Gastrocnemius medialis (tissue), 4 donors: ENCODE measurements around the gene SMC4. TPM values are rescaled to one million over a fixed set of nuclear protein-coding genes. Genes with fewer than 3 reads are reported as not detected.
"Not testable (repeated sequence)": the region's sequence is repeated elsewhere in the genome, so short reads cannot be mapped to it uniquely, and the experiment has no call there.

ENCODE experiments used
- ATAC-seq, 2 donors: fragments of 150-250 bp; one replicate each; pipeline ENCODE4 v1.9.1; 2016
- DNase-seq, 2 donors: peaks; one replicate each; pipeline ENCODE4 v3.0.0-alpha.2; 2019
- H3K27ac ChIP-seq, 4 donors: fragments of 200-600 bp; sonication (generic); 1 replicate in 1 of 4; 2 replicates in 3 of 4; pipeline ENCODE4 v1.5.1; 2016 to 2018; ENCODE audit warnings: mild to moderate bottlenecking in 2 of 4, moderate library complexity in 1 of 4
- H3K27me3 ChIP-seq, 3 donors: fragments of 200-600 bp; sonication (generic) in 2 of 3; 1 replicate in 1 of 3; 2 replicates in 2 of 3; pipeline versions ENCODE4 v1.5.1 to v1.6.0; 2016 to 2019; ENCODE audit warnings: mild to moderate bottlenecking in 1 of 3, moderate library complexity in 1 of 3
- H3K36me3 ChIP-seq, 2 donors: fragments of 200-600 bp; sonication (generic) in 1 of 2; one replicate each; pipeline ENCODE4 v1.5.1; 2017 to 2018
- H3K4me1 ChIP-seq, 2 donors: fragments of 200-600 bp; sonication (generic) in 1 of 2; one replicate each; pipeline ENCODE4 v1.5.1; 2016 to 2017; ENCODE audit warnings: mild to moderate bottlenecking in 2 of 2
- H3K4me3 ChIP-seq, 4 donors: fragments of 200-600 bp; sonication (generic) in 3 of 4; 1 replicate in 1 of 4; 2 replicates in 3 of 4; pipeline ENCODE4 v1.5.1; 2016 to 2019; ENCODE audit warnings: mild to moderate bottlenecking in 2 of 4
- H3K9me3 ChIP-seq, 3 donors: fragments of 200-600 bp; sonication (generic) in 2 of 3; 1 replicate in 1 of 3; 2 replicates in 2 of 3; pipeline ENCODE4 v1.5.1; 2016 to 2019
- CTCF ChIP-seq, 5 experiments: fragments of 450-650 bp in 3 of 5; fragments of 200-600 bp in 2 of 5; sonication (generic) in 2 of 5; IDR thresholded peaks in 4 of 5; conservative IDR thresholded peaks in 1 of 5; 1 replicate in 4 of 5; 2 replicates in 1 of 5; pipeline ENCODE4 v1.5.1; 2016 to 2019; ENCODE audit warnings: antibody characterized with exemption in 5 of 5, mild to moderate bottlenecking in 3 of 5, moderate library complexity in 3 of 5
- POLR2A ChIP-seq, 2 donors: fragments of 450-650 bp; IDR thresholded peaks; one replicate each; pipeline ENCODE4 v1.6.1; 2017; ENCODE audit warnings: antibody characterized with exemption in 2 of 2, mild to moderate bottlenecking in 2 of 2, moderate library complexity in 2 of 2
- in situ Hi-C, 4 donors: fragments of 200-750 bp; cut with MboI; loops; one replicate each; pipeline versions ENCODE4 v1.15.0 to v1.8.0; 2017; ENCODE audit warnings: low sequenced_read_pairs in 4 of 4
- intact Hi-C: fragments of 100-400 bp; cut with DNase I; formaldehyde crosslinking; loops from one replicate; pipeline ENCODE4 v1.15.1; 2023; ENCODE audit warnings: low total_unique reads
- total RNA-seq, 4 donors: library from RNA; depleted of rRNA; stranded (reverse); fragments of >200 nt; gene quantifications; one replicate each; pipeline versions ENCODE4 v1.1.0 to v1.2.3, GENCODE V29; 2016

The SMC4 gene
- total RNA-seq, result 10 to 100 TPM in 3 of 4 donors, 1 to 10 TPM in 1; 7.2 to 24.3 (median 14.7) TPM

GRCh38 chr3:160399125-160400029, at the start of gene SMC4, which contains the start of gene IFT80:
Gene SMC4 (plus strand): TSS chr3:160399650. CDS start chr3:160400827, 1,177 bp downstream.
Gene IFT80 (minus strand): TSS chr3:160399225. CDS start chr3:160384600, 14,625 bp downstream.
- H3K27me3 ChIP-seq, result no peaks in the 10 kb centered on the region
- intact Hi-C loops (loop anchor here (2.0 to 10.0 kb wide), 3 partner anchors 165 to 1597 kb away; partner anchors contain the start of genes KPNA4, MFSD1 and NMD3), in situ Hi-C loops (loop anchor here in 2 of 4 donors (10.0 to 25.0 kb wide), 2 partner anchors 362 to 585 kb away; no protein-coding TSS in a partner anchor)
- peak within 1 kb of the TSS; percentile 51 to 88 (median 80) for H3K4me3 ChIP-seq
- H3K9me3 ChIP-seq, result no peaks in the 10 kb centered on the region
- ATAC-seq (peak; percentile 98), DNase-seq (peak; percentile 91 to 94)
- H3K27ac ChIP-seq, result peak within 1 kb of the TSS; percentile 82 to 87 (median 86)
- no peak for TF ChIP-seq CTCF (IDR thresholded peaks at IDR 0.05 in 4 of 5, conservative IDR thresholded peaks at IDR 0.05 in 1 of 5)
- peak; percentile 45 to 75 for TF ChIP-seq POLR2A (IDR thresholded peaks at IDR 0.05)
- H3K36me3 ChIP-seq, result no peaks in the 10 kb centered on the region
- peaks cover 20 to 28% of the 10 kb centered on the region in 2 donors for H3K4me1 ChIP-seq

- Histone ChIP-seq H3K4me1 (no peaks in the 10 kb centered on the region), H3K9me3 (no peaks in the 10 kb centered on the region), H3K4me3 (no peak overlapping the region), H3K36me3 (no peaks in the 10 kb centered on the region), H3K27ac (no peak overlapping the region), H3K27me3 (no peaks in the 10 kb centered on the region)
- DNase-seq (no peak), ATAC-seq (no peak)
- TF ChIP-seq CTCF (IDR thresholded peaks at IDR 0.05 in 4 of 5, conservative IDR thresholded peaks at IDR 0.05 in 1 of 5) (no peak), POLR2A (IDR thresholded peaks at IDR 0.05) (no peak)
- intact Hi-C loops, result no loop called here
- in situ Hi-C loops, result no loop called here
These were observed 43.6 kb upstream of the SMC4 start for GRCh38 chr3:160355826-160356225.

- H3K9me3 ChIP-seq, ATAC-seq, H3K27me3 ChIP-seq, in situ Hi-C loops, DNase-seq, H3K36me3 ChIP-seq, H3K27ac ChIP-seq, H3K4me3 ChIP-seq, H3K4me1 ChIP-seq, intact Hi-C loops: not testable (repeated sequence)
These were observed 36.6 kb upstream of the SMC4 start for GRCh38 chr3:160362896-160363295.

GRCh38 chr3:160365869-160366522, 33.5 kb upstream of the SMC4 start:
- ATAC-seq, result no peak
- no peak for DNase-seq
- in situ Hi-C loops, result no loop called here
- Histone ChIP-seq H3K36me3 (no peaks in the 10 kb centered on the region), H3K4me3 (no peak overlapping the region), H3K4me1 (no peaks in the 10 kb centered on the region), H3K27ac (no peak overlapping the region), H3K9me3 (no peaks in the 10 kb centered on the region), H3K27me3 (no peaks in the 10 kb centered on the region)
- TF ChIP-seq CTCF (IDR thresholded peaks at IDR 0.05 in 4 of 5, conservative IDR thresholded peaks at IDR 0.05 in 1 of 5) (no peak), POLR2A (IDR thresholded peaks at IDR 0.05) (no peak)
- intact Hi-C loops, result no loop called here

- Histone ChIP-seq H3K9me3 (no peaks in the 10 kb centered on the region), H3K4me1 (no peaks in the 10 kb centered on the region), H3K27ac (no peak overlapping the region), H3K36me3 (no peaks in the 10 kb centered on the region), H3K4me3 (no peak overlapping the region), H3K27me3 (no peaks in the 10 kb centered on the region)
- ATAC-seq, result no peak
- DNase-seq, result no peak
- in situ Hi-C loops (no loop called here), intact Hi-C loops (no loop called here)
- no peak for TF ChIP-seq POLR2A (IDR thresholded peaks at IDR 0.05)
- TF ChIP-seq CTCF (IDR thresholded peaks at IDR 0.05 in 4 of 5, conservative IDR thresholded peaks at IDR 0.05 in 1 of 5), result no peak
These were observed 30.6 kb upstream of the SMC4 start for GRCh38 chr3:160368804-160369203.
